ENCODE measurements around the gene USP25.

DNA sequence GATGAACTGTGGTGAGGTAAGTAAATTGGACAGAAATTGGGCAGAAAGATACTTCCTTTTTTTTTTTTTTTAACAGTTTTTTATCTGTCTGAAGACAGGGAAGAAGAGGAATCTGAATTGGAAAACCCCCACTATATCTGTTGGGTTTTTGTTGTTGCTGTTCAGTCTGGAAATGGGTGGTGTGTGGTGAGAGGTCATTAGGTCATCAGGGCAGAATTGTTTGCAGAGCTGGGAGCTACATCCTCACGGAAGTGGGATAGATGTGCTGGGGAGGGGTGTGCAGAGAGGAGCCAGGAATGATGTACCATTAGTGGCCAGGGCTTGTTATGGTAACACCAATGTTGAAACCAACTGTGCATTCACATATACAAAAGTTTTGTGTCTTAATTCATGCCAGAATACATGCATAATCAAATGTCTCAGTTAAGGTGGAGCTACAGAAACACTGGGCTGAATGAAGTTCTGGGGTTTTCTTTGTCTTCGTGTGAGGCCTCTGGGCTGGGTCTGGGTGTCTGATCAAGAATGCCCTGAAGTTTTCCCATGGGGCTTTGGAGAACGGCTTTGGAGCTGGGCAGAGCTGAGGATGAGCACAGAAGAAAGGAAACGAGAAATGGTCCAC lies 12.4 kb downstream of the USP25 start:
- TF ChIP-seq SUZ12 (IDR thresholded peaks at IDR 0.05; ENCODE audit: extremely low read depth, insufficient read depth, insufficient read length), result no peak
- no peak for TF ChIP-seq YY1 (IDR thresholded peaks at IDR 0.05; ENCODE audit: insufficient read depth, insufficient read length)
- TF ChIP-seq ZNF274 (IDR thresholded peaks at IDR 0.05; ENCODE audit: low read depth, low read length), result no peak

Measured in NT2/D1 (cell line).